GM12864 (cell line): ENCODE data around the gene CTDP1.
A peak's percentile ranks its signal among the peaks of the same experiment; 100 is the strongest.

Experiments
- DNase-seq: peaks from one replicate; pipeline ENCODE4 v3.0.0-alpha.2; 2011; ENCODE audit warnings: low read depth
- H3K4me3 ChIP-seq: 2 replicates; pipeline ENCODE4 v1.5.1; 2011; ENCODE audit warnings: mild to moderate bottlenecking, low read depth, low read length, control low read depth
- TF ChIP-seq, protein P1 (sequence below): IDR thresholded peaks from 2 replicates; pipeline ENCODE4 v1.5.1; 2011; ENCODE audit warnings: low read depth, mild to moderate bottlenecking, moderate library complexity, low read length, control low read depth, inconsistent platforms; ENCODE audit errors: missing control alignments

CTDP1 gene

DNA sequence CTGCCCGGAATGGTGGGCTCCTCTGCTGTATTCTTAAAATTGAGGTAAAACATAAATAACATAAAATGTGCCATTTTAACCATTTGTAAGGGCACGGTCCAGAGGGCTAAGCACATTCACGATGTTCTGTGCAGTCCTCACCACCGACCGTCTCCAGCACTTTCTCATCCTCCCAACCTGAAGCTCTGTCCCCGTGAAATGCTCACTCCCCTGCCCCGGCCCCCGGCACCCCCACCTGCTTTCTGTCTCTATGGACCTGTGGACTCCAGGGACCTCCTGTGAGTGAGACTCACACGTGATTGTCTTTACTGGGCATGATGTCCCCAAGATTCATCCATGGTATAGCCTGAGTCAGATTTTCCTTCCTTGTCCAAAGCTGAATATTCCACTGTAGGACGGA, 38.7 kb upstream of the CTDP1 start:
- H3K4me3 ChIP-seq = no peak overlapping the region
- no peak for DNase-seq
- TF ChIP-seq, protein P1, sequence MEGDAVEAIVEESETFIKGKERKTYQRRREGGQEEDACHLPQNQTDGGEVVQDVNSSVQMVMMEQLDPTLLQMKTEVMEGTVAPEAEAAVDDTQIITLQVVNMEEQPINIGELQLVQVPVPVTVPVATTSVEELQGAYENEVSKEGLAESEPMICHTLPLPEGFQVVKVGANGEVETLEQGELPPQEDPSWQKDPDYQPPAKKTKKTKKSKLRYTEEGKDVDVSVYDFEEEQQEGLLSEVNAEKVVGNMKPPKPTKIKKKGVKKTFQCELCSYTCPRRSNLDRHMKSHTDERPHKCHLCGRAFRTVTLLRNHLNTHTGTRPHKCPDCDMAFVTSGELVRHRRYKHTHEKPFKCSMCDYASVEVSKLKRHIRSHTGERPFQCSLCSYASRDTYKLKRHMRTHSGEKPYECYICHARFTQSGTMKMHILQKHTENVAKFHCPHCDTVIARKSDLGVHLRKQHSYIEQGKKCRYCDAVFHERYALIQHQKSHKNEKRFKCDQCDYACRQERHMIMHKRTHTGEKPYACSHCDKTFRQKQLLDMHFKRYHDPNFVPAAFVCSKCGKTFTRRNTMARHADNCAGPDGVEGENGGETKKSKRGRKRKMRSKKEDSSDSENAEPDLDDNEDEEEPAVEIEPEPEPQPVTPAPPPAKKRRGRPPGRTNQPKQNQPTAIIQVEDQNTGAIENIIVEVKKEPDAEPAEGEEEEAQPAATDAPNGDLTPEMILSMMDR = no peak

DNA sequence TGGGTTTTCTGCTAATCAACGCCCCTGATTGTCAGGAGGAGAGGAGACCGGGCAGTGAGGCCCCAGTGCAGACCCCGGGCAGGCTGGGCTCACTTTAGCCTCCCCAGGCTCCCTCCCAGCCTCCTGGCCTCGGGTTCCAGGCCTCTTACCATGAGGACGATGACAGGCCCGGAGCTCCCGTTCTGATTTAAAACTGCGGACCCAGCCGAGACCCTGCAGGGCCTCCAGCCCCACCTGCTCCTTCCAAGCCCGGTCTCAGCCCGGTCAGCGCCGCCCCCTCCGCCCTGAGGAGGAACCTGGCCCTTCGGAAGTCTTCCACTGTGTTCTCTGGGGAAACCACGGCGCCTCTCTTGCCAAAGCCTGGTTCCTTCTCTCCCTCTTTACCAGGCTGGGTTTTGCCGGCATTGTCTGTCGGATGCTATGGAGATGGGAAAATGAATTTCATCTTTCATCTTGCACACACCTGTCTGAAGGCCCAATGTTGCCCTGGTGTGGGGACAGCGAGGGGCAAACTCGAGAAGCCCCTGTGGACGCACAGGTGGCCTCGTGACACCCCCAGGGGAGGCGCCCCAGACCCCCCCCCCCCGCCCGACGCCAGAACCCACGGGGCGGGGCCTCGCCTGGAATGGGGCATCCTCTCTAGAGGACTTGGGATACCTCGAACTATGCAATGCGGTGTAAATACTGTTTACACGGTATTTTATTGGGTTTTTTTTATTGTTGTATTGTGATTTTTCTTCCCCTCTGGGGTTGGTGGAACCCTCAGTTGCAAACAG, 37.7 kb upstream of the CTDP1 start:
- H3K4me3 ChIP-seq = no peak overlapping the region
- no peak for DNase-seq
- TF ChIP-seq, protein P1 = no peak

DNA sequence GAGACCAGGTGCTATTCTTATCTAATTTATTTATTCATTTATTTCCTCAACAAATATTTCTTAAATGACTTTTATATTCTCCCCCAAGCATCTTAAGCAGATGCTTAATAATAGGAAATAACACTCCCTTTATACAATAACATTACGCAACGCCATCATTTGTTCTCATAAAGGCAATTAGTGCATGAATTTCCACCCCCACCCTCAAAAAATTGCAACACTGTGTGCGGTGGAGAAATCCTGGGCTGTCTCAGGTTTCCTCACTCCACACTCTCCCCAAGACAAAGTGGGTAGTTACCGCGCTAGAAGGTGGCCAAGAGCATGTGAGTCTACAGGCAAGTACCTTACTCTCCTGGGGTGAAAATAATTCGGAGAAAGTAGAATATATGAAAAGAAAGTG, 37.0 kb upstream of the CTDP1 start:
- TF ChIP-seq, protein P1 = no peak
- H3K4me3 ChIP-seq = no peak overlapping the region
- no peak for DNase-seq

DNA sequence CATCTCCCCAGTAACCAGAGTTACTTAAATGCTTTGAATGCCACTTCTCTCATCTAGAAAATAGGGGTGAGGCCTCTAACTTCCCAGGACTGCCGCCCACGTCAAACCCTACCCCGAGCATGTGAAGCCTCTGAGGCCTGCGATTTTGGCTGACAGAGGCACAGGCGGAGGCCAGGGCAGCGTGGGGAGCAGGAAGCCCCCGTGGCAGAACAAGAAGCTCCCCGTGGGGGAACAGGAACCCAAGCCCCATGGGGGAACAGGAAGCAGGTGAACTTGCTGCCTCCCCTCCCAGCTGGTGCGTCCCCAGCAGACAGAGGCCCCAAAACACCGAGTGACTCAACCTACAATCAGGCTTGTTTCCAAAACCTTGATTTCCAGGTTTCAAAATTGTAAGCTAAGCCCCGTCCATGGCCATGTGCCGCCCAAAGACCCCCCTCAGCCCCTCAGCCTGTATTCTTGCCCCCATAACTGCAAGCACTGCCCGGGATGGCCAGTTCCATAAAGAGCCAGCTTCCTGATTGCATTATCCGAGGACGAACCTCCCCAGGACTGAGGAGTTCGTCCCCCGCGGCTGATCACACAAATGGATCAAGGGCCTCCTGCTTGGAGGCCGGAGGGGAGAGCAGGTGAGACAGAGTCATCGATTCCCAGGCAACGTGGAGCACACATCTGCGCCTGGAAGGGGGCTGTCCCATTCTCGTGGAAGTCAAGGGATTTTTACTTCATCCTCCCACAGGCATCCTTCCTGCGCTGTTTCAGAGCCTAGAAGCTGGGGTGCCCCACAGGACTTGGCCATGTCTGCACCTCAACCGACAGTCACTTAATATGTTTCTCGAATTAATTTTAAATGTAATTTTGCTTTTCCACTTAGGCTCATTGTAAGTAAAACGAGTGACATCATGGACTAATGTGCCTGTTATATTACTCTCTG, 36.3 kb upstream of the CTDP1 start:
- TF ChIP-seq, protein P1 = no peak
- no peak for DNase-seq
- no peak overlapping the region for H3K4me3 ChIP-seq

DNA sequence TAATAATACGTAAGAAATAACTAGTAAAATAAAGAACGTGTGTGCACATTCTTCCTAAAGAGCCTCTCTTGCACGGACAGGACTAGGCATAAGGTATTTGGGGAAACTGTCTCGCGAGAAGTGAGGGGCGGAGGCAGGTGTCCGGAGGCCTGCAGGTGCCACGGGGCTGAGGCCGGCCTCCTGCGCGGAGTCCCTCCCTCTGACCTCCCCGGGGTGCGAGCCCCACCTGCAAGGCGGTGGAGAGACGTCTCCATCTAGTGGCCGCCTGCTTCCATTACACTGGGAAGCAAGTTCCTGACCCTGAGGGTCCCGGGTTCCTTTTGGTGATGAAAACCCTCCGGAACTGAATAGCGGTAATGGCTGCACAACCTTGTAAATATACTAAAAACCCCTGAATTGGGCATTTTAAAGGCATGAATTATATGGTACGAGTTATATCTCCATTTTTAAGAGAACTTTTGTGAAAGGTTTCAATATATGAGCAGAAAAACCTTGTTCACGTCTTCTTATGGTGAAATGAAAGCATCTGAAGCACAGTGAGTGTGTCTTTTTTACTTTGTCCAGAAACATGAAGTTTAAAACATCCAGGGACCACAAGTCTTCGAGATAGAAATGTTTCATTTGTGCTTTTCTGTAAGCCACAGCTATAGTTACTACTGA, 35.5 kb upstream of the CTDP1 start:
- no peak overlapping the region for H3K4me3 ChIP-seq
- DNase-seq = peak; percentile 35
- TF ChIP-seq, protein P1 = peak; percentile 95

DNA sequence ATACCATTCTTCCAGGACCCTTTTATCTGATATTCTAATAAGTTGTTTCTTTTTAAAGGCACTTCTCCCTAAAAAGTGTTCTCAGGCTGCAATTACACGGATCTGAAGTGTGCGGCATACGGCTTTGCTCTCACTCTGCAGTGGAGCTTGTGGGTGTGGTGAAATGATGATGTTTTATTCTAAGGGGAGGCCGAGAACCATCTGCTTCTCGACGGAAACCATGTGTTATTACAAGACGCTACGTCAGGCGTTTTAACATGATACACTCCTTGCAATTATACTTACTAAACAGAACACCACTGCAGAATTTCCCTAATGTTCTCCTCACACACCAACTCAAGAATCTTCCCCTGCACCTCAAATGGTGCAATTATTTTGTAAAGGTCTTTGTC, 34.9 kb upstream of the CTDP1 start:
- TF ChIP-seq, protein P1 = no peak
- no peak overlapping the region for H3K4me3 ChIP-seq
- no peak for DNase-seq
